GM18867 (cell line): ENCODE data around the gene TSC2.
"Not testable (repeated sequence)": the region's sequence is repeated elsewhere in the genome, so short reads cannot be mapped to it uniquely, and the experiment has no call there.

Experiments used
- ATAC-seq: cut with Tn5 transposase; IDR thresholded peaks from one replicate; pipeline ENCODE4 v1.9.1; 2021; ENCODE audit warnings: mild to moderate bottlenecking, moderate library complexity; ENCODE audit not compliant: unreplicated experiment

TSC2 gene

DNA sequence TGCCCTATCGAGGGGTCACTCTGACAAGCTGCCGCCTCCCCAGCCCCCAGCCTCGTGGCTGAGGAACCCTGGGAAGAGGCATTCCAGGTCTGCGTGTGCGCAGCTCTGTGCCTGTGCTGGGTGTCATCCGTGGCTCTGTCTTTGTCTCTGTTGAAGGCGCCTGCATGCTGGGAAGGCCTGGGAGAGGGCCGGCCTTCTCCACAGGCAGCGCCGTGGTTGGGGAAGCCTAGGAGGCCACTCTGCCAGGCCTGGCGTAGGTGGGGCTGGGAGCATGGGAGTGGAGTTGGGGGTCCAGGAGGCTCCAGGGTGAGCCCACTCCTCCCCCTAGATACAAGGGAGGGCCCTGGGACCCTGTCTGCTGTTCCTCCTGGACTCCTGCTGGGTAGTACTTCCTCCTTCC lies 17.7 kb upstream of the TSC2 start:
- ATAC-seq, result no peak

DNA sequence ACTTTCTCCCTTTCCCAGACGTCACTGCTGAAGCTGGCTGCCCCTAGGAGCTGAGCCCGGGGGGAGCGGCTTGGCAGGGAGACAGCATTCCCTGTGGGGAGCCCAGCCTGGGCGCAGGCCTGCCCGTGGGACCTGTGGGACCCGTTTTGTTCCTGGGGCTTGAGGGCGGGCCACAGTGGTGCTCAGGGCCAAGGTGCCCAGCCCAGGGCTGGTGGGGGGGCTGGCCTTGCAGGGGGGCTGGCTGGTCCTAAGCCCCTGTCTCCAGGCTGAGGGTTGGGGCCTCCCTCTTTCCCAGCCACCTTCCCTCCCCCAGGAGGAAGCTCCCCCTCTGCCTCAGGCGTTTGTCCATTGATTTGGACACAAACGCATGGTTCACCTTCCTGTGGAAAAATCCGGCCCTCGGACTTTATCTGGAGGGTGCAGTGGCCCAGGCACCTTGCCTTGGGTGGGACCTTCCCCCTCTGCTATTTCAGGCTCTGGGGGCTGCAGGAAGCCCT lies 16.7 kb upstream of the TSC2 start:
- ATAC-seq, result no peak

DNA sequence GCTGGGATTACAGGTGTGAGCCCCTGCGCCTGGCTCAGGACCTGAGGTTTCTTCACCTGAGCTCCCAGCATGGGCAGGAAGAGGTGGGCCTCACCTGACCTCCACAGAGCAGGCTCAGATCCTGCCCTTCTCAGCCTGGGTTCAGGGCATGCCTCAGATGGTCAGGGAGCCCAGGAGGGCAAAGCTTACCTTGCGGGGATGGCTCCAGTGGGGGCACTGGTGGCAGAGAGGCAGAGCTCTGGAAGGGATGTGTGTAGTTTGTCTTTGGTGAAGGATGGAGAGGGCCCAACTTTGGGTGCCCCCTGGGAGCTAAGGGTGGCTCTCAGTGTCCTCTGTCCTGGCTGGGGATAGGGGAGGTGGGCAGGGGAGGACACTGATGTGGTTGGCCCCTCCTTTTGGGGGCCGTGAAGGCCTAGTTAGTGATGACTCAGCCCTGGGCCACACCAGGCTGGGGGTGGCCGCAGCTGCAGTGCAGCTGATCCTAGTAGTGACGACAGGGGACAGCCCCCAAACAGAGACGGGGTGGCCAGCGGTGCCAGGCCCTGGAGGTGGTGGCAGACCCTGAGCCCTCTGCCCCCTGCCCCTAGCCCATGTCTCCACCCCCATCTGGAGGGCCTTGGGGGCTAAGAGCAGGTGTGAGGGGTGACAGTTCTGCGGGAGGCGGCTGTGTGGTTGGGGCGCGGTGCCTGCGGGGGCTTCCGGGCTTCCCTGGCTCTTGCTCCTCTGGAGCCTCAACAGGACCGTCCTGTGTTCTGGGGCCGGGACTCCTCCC lies 15.3 kb upstream of the TSC2 start:
- ATAC-seq, result no peak

DNA sequence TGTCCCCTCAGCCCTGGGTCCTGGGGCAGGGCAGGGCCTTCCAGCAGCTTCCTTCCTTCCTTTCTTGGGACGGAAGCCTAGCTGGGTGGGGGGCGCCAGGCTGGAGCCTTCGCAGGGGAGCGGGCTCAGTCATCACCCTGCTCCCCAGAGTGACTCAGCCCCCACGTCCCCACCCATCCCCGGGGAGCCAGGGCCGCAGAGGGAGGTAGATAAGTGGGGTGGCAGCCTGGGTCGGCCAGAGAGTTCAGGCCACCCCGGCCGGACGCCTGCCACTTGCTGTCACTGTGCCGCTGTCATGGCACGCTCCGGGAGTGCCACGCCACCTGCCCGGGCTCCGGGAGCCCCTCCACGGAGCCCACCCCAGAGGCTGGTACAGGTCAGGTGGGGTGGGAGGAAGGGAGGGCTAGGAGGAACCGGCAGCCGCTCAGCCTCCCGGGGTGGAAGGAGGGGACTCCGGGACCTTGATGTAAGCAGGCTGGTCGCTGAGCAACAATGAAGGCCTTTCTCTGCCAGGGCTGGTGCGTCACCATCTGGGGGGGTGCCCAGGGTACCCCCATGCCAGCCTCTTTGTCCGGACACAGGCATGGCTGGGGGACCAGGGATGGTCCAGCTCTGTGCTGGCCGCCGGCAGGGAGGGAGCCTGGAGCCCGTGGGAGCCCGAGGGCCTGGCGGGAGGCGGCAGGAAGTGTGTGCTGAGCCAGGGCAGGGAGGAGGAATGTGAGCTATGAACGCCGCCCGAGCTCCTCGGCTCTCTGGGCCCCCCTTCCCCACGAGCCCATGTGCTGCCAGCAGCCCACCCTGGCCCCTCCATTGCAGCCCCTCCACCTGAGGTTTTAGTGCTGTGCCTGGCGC lies 14.5 kb upstream of the TSC2 start:
- ATAC-seq, result no peak

DNA sequence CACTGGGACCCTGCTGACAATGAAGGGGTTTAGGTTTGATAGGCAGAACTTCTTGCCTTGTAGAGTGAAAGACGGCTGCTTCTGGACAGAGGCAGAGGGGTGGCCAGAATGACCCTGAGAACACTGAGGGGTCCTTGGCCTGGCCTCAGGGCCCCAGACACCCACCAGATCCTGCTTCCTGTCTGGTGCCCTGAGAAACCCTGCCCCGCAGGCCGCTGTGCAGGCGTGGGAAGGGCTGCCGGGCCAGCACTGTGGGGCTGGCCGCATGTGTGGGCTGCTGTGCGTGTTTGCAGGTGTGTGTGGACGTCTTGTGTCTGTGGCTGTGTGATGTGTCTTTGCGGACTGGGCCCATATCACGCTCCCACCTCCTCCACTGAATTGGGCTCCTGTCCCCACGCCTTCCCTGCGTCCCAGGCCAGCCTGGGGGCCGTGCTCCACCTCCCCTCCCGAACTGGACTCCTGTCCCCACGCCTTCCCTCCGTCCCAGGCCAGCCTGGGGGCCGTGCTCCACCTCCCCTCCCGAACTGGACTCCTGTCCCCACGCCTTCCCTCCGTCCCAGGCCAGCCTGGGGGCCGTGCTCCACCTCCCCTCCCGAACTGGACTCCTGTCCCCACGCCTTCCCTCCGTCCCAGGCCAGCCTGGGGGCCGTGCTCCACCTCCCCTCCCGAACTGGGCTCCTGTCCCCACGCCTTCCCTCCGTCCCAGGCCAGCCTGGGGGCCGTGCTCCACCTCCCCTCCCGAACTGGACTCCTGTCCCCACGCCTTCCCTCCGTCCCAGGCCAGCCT lies 13.7 kb upstream of the TSC2 start:
- ATAC-seq, result not testable (repeated sequence)

DNA sequence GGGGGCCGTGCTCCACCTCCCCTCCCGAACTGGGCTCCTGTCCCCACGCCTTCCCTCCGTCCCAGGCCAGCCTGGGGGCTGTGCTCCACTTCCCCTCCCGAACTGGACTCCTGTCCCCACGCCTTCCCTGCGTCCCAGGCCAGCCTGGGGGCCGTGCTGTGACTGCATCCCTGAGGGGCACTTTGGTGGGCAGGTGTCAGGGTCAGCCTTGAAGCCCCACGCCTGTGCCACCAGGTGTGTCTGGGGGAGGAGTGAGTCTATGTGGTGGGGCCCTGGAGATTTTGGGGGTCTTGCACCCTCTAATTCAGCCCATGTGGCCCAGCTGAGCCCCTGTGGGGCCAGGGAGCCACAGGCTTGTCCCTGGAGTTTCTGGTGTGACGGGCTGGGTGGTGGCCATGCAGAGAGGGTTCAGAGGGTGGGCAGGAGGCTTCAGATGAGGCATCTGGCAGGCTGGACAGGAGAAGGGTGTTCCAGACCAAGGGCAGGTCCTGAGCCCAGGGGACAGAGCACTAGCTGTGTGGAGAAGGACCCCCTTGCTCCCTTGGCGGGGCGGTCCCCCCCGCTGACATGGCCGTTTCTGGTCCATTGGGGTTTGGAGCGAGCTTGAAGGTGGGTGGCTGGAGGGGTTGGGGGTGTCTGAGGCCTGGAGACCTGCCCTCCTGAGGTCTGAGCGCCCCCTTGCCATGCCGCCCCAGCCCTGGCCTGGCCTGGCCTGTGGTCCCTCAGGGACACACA lies 12.9 kb upstream of the TSC2 start:
- ATAC-seq, result no peak

DNA sequence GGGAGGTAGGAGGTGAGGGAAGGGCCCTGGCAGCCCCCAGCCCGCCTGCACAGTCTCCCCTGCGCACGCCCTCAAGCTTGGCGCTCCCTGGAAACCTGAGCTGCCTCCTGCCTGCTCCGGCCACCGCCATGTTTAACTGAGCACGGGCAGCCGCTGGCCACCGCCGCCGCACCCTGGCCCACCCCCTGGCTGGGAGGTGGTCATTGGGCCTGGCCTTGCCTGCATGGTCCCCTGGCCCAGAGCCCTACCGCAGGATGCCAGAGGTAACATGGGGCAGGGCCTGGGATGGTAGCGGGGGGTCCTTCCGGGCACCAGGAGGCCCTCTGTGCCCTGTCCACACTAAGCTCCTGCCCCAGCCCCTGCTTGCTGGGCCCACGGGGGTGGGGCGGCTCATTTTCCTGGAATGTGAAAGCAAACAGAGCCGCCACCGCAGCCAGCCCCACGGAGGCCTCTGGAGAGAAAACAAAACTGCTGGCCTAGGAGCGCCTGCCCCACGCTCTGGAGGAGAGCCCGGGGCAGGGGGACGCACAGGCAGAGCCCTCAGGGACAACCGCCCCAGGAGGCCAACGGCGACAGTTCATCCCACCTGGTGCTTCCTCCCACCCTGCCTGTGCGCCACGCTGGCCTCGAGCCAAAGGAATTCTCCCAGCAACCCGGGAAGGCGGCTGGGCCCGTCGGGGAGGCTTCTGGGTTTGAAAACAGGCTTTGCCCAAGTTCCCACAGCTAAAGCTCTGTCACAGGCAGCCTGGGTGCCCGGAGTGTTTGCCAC lies 12.2 kb upstream of the TSC2 start:
- no peak for ATAC-seq

DNA sequence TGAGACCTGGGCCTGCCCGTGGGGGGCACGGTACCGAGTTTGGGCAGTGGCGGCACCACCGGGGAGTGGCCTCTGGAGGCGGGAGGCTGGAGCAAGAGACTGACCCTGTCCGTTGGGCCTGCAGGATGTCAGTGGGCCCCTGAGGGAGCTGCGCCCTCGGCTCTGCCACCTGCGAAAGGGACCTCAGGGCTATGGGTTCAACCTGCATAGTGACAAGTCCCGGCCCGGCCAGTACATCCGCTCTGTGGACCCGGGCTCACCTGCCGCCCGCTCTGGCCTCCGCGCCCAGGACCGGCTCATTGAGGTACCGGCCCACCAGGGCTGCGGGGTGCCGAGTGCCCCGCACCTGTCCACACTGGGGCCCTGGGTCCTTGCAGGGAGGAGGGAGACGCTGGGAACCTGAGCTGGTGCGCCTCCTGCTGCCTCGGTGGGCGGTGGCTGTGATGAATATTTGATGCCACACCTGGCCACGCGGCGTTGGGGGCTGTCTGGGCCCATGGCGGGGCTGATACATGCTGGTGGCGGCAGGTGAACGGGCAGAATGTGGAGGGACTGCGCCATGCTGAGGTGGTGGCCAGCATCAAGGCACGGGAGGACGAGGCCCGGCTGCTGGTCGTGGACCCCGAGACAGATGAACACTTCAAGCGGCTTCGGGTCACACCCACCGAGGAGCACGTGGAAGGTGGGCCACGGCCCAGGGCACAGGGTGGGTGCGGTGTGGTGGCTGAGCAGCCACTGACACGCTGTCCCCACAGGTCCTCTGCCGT lies 11.4 kb upstream of the TSC2 start:
- no peak for ATAC-seq

DNA sequence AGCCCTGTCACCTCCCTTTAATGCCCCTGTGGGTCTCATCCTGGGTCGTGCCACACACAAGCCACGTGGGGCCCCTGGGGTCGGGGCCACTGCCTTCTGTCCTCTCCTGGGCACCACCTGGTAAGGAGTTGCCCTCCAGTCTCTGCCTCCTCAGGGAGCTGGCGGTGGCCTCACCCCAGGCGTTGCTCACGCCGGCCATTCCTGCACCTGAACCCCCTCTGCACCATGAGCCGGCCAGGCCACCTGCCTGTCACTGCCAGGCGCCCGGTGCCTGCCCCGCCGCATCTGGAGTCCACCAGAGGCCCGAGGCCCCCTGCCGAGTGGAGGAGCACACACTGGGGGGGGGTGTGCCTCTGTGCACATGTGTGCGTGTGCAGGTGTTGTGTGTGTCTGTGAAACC lies 10.7 kb upstream of the TSC2 start:
- ATAC-seq, result no peak

DNA sequence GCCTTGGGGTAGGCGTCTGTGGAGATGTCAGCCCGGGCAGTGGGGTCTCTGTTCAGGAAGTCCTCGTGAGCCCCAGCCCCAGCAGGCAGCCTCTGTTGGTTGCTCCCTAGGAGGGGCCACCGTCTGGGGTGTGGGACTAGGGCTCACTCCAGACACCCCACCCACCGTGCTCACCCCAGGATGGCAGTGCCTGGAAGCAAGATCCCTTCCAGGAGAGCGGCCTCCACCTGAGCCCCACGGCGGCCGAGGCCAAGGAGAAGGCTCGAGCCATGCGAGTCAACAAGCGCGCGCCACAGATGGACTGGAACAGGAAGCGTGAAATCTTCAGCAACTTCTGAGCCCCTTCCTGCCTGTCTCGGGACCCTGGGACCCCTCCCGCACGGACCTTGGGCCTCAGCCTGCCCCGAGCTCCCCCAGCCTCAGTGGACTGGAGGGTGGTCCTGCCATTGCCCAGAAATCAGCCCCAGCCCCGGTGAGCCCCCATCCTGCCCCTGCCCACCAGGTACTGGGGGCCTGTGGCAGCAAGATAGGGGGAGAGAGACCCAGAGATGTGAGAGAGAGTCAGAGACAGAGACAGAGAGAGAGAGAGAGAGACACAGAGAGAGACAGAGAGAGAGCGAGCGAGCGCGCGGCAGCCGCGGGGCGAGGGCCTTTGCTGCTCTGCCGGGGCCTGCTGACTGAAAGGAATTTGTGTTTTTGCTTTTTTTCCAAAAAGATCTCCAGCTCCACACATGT lies 10.0 kb upstream of the TSC2 start:
- no peak for ATAC-seq

DNA sequence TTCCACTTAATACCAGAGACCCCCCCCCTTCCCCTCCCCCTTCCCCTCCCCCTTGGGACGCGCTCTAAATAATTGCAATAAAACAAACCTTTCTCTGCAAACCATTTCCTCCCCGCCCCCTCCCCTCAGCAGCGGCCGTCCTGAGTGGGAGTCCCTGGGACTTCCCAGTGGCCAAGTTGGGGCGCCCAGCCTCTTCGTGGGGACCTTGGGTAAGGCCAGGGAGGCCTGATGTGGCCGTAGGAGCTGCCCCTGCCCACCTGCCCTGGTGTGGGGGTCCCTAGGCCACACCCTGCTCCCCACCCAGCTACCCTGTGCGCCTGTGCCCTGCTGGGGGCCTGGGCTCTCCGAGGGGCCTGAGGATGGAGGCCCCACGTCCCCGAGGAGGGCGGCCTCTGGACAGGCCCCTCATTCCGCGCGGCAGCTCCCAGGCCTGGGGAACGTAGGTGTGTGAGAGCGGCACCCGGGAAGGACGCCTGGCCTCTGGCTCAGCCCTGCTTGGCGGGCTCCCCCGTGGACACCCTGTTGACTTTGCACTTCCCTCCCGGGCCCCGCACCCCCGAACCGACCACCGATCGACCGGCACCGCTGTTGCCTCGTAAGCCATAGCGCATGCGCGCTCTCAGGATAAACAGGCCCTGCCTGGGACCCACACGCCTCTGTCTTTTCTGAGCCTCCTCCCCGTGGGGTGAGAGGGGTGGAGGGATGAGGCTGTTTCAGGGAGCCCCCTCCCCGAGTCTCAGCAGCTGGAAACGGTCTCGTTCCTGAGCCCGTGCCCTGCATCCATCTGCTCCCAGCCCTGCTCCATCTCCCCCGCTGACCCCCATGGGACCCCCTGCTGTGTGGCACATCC lies 9.2 kb upstream of the TSC2 start:
- no peak for ATAC-seq

DNA sequence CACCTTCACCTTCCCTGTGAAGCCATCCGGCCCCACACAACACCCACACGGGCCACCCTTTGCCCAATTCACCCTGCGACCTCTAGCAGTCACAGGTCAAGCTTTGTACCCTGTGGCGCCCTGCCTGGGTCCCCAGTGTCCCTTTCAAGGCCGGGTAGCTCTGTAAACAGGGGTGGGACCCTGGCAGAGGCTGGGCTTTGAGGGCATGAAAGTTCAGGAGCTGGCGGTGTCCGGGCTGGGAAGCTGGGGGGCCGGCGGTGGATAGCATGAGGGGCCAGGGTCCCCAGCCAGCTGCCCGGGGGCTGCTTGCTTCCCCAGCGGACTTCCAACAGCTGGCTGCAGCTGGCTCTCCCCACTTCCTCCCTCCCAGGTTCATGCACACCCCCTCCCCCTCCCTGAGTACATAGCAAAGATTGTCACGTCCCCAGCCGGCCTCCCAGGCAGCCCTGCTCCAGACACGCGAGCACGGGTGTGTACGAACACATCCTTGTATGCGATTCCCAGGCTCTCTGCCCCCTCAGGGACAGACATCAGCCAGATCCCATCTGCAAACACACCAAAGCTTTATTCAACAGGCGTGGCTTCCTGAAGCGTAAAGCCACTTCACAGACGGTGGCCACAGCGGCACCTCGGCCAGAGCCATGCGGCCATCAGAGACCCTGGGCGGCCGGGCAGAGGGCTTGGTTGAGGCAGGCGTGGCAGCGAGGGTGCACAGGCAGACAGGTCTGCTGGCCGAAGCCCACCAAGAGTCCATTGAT lies 8.3 kb upstream of the TSC2 start:
- no peak for ATAC-seq

DNA sequence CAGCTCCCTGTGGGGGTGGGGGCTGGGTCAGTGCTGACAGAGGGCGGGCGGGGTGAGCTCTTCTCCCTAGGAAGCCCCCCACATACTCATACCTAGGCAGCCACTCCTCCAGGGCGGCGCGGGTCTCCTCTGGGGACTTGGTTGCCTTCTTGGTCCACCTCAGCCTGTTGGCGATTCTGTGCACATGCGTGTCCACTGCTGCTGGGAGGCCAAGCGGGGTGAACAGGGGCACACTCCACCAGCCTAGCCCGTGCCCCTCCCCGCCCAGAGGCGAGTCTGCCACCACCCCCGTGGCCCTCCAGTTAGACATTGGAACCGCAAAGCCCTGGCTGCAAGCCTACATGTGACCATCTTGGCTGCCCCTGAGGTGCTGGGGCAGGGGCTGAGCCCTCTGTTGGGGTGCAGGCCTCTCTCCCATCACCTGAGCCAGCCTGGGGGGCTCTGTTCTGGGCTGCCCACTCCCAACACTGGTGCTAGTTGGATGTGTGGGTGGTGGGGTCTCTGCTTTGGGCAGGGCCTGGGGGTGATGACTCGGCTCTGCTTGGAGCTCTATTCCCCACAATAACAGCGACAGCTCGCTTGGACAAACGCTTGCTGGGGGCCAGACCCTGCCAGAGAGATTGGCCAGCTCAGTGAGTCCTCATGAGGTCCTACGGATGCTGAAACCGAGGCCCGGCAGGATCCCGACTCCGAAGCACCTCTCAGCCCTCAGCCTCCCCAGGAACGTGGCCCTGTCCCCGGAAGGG lies 7.6 kb upstream of the TSC2 start:
- no peak for ATAC-seq

DNA sequence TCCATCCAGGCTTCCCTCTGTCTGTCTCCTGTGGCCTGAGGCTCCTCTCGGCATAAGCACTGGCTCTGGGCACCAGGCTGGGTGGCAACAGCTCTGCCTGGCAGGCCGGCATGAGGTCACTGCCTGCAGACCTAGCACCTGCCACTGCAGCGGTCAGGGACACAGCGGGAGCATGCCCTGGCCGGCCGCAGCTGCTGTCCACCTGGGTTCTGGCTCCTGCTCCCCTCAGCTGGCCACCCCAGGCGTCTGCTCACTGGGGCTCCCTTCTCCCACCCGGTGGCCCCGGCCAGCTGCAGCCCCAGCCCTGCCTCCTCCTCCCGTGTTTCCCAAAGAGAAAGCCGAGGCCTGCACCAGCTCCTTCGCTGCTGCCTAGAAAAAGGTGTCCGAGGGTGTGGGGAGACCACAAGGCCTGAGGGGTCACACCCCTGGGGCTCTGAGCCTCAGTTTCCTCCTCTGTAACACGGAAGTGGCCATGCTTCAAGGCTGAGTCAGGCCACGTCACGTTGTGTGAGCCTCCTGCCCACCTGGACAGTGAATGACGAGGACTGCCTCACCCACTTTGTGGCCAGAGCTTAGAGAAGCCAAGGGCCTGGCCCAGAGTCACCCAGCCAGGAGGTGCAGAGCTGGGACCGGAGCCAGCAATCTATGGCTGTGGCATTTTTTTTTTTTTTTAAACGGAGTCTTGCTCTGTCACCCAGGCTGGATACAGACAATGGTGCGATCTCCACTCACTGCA lies 6.8 kb upstream of the TSC2 start:
- ATAC-seq, result no peak

DNA sequence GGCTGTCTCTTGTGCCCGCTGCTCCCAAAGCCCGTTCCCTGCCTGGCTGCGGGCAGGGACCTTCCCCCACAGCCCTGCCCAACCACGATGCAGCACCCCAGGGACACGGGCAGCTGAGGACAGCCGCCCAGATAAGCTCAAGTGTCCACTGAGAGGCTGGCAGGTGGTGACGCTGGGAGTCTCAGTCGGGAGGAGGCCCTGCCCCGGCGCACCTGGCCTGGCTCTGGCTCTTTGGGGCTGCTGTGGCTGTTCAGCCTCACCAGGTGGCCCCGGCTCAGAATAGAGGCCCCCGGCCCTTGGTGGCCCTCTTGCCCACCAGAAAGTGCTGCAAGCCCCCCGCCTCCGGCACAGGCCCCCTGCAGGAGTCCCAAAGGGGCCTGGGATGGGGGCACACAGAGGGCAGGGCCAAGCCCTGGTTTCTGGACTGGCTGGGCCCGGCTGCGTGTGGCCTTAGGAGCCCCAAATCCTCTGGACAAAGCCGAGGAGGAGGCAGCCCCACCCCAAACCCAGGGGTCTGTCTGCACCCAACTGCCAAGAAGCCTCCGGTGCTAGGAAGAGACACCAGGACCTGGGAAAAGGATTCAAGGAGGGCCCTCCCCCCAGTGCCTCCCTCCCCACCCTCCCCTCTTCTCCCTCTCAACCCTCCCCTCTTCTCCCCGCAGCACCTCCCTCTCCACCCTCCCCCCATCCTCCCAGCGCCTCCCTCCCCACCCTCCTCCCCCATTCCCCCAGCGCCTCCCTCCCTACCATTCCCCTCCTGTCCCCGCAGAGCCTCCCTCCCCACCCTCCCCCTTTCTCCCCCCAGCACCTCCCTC lies 5.4 kb upstream of the TSC2 start:
- ATAC-seq, result no peak
